WI38 (cell line): ENCODE data around the gene ZMIZ1.

Experiments used
- H3K4me3 ChIP-seq: 2 replicates; pipeline ENCODE4 v1.5.1; 2011; ENCODE audit warnings: low read depth, mild to moderate bottlenecking, control low read depth, low read length
- TF ChIP-seq, protein P1 (sequence below): IDR thresholded peaks from 2 replicates; pipeline ENCODE4 v1.5.1; 2012; ENCODE audit warnings: low read depth, mild to moderate bottlenecking, control low read depth, low read length

ZMIZ1 gene

DNA sequence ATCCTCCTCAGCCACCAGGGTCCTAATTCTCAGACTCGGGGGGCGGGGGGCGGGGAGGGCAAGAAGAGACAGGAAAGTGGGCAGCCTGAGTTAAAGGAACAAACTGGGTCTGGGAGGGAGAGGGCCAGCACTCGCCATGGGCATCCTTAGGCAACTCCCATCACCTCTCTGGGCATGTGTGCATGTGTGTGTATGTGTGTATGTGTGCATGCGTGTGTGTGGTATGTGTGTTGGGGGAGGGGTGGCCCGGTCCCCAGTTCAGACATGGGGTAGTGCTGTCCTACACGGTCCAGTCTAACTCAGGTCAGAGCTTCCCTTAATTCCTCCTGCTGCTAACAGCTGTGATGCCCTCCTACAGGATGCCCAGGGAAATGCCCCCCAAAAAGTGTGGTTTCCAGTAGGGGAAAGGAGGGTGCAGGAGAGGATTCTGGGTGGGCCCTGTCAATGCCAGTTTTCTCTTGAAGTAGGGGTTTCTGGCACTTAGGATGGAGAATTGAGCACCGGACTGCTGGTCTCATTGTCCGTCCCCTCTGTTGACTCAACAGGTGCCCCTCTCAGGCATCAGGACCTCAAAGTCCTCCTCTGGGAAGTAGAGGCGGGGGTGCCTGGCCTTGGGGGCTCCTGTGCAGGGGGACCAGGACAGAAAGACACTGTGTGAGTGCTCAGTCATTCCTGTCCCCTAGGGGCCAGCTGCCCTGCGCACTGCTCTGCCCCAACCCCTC is 15.1 kb upstream of the ZMIZ1 start:
- H3K4me3 ChIP-seq, result no peak overlapping the region
- TF ChIP-seq, protein P1, sequence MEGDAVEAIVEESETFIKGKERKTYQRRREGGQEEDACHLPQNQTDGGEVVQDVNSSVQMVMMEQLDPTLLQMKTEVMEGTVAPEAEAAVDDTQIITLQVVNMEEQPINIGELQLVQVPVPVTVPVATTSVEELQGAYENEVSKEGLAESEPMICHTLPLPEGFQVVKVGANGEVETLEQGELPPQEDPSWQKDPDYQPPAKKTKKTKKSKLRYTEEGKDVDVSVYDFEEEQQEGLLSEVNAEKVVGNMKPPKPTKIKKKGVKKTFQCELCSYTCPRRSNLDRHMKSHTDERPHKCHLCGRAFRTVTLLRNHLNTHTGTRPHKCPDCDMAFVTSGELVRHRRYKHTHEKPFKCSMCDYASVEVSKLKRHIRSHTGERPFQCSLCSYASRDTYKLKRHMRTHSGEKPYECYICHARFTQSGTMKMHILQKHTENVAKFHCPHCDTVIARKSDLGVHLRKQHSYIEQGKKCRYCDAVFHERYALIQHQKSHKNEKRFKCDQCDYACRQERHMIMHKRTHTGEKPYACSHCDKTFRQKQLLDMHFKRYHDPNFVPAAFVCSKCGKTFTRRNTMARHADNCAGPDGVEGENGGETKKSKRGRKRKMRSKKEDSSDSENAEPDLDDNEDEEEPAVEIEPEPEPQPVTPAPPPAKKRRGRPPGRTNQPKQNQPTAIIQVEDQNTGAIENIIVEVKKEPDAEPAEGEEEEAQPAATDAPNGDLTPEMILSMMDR, result no peak

DNA sequence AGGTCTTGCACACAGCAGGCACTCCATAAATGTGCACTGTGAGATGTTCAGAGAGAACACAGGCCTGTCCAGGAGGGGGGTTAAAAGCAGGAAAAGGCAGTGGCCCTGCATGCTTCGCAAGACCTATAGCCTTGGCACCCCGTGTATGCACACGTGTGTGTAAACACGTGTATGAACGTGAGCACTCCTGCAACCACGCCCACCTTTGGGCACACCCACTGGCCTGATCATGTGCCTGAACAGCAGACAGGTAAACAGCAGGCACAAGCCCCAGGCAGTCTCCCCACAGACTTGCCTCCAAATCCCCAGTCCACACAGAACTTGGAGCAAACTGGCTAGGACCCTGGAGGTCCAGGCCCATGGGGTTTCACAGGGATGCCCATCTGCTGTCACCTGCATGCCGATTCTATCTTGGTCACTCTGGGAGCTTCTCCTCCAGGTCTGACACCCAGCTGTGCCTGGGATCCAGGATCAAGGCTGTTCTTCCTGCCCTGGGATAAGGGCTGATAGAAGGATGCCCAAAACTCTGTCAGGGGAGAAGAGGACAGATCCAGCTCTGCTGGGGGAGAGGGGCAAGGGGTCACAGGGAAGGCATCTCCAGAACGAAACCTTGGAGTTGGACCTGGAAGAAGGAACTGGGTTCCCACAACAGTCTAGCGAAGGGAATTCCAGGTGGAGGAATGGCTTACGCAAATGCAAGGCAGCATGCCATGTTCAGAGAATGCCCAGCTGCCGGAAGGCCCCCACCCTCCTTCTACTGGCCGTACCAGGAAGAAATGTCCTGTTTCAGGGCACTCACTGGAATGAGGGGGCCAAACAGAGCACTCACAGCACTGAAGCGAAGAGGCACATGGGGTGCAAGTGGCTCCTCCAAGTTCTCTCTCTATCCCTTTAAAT is 14.3 kb upstream of the ZMIZ1 start:
- H3K4me3 ChIP-seq, result no peak overlapping the region
- TF ChIP-seq, protein P1, result no peak

DNA sequence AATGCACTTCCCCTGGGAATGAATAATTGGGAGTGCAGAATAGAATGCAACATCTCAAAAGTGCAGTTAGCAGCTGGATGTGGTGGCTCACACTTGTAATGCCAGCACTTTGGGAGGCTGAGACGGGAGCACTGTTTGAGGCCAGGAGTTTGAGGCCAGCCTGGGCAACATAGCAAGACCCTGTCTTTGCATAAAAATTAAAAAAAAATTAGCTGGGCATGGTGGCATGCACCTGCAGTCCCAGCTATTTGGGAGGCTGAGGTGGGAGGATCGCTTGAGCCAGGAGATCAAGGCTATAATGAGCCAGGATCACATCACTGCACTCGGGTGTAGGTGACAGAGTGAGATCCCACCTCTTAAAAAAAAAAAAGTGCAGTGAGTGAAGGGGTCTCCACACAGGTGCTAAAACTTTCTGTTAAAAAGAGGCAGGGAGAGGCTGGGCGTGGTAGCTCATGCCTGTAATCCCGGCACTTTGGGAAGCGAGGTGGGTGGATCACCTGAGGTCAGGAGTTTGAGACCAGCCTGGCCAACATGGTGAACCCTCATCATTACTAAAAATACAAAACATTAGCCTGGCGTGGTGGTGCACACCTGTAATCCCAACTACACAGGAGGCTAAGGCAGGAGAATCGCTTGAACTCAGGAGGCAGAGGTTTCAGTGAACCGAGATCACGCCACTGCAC is 13.5 kb upstream of the ZMIZ1 start:
- no peak overlapping the region for H3K4me3 ChIP-seq
- TF ChIP-seq, protein P1, result no peak

DNA sequence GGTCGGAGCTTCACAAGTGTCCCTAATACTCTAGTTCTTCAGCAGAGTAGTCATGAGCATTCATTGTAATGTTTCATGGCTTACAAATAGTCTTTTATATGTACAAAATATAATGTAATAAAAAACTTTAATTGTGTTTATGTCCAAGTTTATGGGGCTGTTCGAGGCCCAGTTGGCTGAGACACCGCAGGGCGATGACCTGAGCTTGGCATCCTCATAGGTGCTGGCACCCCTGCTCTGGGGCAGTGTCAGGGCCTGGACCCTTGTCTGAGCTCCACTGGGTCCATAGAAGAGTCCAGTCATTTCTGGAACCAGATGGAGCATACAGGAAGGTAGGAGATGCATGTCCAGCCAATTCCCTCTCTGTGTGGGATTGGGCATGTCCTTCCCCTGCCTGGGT is 12.9 kb upstream of the ZMIZ1 start:
- no peak overlapping the region for H3K4me3 ChIP-seq
- TF ChIP-seq, protein P1, result no peak

DNA sequence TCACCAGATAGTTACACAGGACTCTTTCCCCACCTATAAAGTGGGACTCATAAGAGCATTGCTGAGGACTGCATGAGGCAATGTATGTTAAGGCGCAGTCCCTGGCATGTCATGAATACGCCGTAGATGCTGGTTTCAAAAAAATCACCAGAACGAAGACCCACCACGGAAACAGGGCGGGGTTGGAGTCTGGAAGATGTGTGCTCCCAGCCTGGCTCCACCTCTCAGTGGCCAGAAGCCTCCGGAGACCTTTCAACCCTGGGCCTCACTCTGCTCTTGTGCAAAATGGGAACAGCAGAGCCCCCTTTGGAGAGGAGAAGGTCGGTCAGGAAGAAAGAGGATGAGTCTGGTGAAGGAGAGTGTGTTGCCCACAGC is 12.4 kb upstream of the ZMIZ1 start:
- H3K4me3 ChIP-seq, result no peak overlapping the region
- TF ChIP-seq, protein P1, result no peak

DNA sequence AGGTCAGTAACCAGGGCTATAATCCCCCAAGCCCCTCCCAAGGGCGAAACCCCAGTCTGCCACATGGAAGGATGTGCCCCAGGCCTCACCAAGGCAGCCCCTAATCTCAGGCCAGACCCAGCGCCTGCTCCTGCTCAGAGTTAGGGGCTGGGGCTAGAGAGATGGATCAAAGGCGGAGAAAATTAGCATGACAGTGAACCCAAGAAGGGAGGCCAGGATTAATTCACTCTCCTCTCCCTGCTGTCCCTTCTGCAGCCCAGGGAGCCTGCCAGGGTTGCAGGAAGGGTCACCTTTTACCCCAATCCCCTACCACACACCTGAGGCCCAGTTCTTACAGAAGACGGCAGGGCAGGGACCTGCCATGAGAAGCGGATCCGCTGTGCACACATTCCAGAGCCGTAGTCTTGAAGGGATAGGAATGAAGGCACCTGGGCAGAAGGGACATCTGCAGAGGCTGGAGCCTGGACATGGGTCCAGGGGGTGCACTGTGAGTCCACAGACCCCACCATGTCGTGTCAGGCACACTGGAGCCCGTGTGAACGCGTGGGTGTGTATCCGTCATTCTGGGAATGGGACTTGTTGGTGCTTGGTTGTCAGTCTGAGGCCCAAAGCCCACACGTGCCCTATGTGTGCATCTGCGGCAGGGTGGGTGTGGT is 11.9 kb upstream of the ZMIZ1 start:
- H3K4me3 ChIP-seq, result no peak overlapping the region
- TF ChIP-seq, protein P1, result no peak
